Measurements from ENCODE around the gene PVALEF.

Gene PVALEF

DNA sequence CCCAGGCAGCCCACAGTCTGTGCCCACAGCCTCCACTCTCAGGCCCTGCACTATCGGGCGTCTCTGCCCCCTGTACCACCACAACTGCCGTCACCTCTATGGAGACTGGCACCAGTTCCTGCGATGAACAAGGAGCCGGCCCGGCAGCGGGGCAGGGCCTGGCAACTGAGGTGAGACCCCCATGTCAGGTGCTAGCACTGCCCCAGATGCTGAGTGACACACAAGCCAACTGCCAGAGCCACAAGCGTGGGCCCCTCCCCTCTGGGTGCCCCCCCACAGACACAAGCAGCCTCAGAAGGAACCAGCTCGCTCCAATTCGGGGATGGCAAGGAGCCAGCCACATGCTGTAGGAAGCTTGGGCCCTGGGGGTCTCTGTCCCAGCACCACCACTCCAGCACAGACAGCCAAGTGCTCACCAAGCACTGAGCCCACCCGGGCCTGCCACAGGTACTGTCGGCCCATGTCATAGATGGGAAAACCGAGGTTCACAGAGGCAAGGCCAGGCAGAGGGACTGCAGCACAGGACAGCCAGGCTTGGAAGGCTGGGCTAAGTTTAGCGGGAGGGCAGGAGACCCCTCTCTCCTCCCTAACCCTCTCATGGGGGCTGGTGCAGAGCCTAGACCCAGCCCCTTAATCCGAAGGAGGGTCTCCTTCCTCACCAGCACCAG lies 1.5 kb upstream of the PVALEF start:
- DNase-seq, result no peak

DNA sequence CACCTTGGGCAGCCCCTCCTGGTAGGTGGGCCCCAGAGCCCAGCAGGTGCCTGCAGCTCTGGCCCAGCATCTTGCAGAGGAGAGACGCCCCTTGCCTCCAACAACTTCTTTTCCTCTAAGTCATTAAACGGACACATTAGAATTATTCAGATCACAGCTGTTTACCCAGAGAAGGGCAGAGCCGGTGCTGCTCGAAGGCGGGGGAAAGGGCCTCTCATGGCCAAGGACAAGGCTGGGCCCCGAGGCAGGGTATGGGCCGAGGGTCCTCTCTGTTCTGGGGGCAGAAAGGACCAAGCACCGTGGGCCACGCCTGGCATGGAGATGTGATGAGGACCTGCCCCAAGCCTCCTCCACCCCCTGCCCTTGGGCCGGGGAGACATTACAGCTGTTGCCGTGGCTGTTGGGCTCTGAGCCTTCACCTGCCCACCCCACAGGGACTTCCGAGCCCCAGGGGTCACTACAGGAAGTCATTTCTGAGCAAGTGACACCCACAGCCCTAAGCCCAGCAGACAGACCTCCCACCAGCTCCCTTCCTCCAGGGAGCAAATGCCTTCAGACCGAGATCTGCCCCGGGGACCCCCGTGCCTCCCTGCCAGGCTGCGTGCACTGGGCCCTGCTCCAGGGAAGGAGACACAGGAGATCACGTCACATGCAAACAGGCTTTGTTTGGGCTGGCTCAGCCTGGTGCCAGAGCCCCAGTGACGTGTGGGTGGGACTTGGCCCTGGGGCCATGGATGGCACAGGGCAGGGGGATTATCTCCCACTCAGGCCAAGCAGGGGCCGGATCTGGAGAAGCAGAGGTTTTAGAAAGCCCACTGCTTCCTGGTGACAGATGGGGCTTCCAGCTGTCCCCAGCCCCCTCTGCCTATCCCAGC lies 699 bp upstream of the PVALEF start:
- no peak for DNase-seq

- no peak for DNase-seq
These were observed 756 bp downstream of the PVALEF start, which contains the start of gene AATK for GRCh38 chr17:81166033-81166492. AATK (minus strand) TSS chr17:81166221; CDS start chr17:81165992, 229 bp downstream.

DNA sequence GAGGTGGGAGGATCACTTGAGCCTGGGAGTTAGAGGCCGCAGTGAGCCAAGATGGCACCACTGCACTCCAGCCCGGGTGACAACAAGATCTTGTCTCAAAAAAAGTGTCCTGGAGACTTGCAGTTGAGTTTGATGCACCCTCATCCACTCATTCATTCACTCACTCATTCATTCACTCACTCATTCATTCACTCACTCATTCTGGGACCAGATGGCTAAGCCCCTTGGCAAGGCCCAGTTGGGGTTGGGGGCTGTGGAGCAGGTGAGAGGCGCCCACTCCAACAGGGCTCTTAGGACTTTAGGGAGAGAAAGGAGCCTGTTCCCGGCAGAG lies 1.9 kb downstream of the PVALEF start:
- no peak for DNase-seq

GRCh38 chr17:81167638-81168037 lies 2.3 kb downstream of the PVALEF start:
- DNase-seq, result no peak

DNA sequence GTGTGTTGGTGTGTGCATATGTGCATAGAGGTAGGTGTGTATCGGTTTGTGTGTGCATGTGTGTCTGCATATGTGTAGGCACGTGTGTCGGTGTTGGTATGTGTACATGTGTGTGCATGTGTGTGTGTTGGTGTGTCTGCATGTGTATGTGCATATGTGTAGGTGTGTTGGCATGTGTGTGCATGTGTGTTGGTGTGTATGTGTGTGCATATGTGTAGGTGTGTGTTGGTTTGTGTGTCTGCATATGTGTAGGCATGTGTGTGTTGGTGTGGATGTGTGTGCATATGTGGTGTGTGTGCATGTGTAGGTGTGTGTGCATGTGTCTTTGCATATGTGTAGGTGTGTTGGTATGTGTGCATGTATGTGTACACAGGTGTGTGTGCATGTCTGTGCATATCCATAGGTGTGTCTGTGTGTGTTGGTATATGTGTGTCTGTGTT lies 4.6 kb downstream of the PVALEF start:
- DNase-seq, result no peak

- DNase-seq, result no peak
These were observed 5.6 kb downstream of the PVALEF start for GRCh38 chr17:81170727-81171494.

- DNase-seq, result no peak
These were observed 6.6 kb downstream of the PVALEF start for GRCh38 chr17:81171941-81172340.

- no peak for DNase-seq
These were observed 7.9 kb downstream of the PVALEF start for GRCh38 chr17:81173052-81173761.

DNA sequence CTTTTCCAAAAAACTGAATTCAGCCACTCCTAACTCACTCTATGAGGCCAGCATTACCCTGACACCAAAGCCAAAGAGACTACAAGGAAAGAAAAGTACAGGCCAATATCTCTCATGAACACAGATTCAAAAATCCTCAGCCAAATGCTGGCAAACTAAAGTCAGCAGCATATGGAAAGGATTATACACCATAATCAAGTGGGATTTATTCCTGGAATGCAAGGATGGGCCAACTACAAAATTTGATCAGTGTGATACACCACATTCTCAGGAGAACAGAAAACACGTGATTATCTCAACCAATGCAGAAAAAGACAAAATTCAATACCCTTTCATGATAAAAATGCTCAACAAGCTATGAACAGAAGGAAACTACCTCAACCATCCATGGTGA lies 8.5 kb downstream of the PVALEF start:
- no peak for DNase-seq

DNA sequence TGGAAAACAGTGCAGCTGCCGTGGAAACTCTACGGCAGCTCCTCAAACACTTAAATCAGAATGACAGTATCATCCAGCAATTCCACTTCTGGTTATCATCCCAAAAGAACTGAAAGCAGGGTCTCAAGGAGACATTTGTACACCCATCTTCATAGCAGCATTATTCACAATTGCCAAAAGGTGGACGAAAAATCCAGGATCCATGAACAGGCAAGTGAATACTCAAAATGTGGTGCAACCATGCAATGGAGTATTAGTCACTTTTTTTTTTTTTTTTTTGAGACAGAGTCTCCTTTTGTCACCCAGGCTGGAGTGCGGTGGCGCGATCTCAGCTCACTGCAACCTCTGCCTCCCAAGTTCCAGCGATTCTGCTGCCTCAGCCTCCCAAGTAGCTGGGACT lies 11.4 kb downstream of the PVALEF start:
- DNase-seq, result no peak

- no peak for DNase-seq
These were observed 13.1 kb downstream of the PVALEF start for GRCh38 chr17:81178136-81179091.

GRCh38 chr17:81179220-81179619 lies 13.9 kb downstream of the PVALEF start:
- no peak for DNase-seq

GRCh38 chr17:81179861-81180260 lies 14.6 kb downstream of the PVALEF start:
- DNase-seq, result no peak

DNA sequence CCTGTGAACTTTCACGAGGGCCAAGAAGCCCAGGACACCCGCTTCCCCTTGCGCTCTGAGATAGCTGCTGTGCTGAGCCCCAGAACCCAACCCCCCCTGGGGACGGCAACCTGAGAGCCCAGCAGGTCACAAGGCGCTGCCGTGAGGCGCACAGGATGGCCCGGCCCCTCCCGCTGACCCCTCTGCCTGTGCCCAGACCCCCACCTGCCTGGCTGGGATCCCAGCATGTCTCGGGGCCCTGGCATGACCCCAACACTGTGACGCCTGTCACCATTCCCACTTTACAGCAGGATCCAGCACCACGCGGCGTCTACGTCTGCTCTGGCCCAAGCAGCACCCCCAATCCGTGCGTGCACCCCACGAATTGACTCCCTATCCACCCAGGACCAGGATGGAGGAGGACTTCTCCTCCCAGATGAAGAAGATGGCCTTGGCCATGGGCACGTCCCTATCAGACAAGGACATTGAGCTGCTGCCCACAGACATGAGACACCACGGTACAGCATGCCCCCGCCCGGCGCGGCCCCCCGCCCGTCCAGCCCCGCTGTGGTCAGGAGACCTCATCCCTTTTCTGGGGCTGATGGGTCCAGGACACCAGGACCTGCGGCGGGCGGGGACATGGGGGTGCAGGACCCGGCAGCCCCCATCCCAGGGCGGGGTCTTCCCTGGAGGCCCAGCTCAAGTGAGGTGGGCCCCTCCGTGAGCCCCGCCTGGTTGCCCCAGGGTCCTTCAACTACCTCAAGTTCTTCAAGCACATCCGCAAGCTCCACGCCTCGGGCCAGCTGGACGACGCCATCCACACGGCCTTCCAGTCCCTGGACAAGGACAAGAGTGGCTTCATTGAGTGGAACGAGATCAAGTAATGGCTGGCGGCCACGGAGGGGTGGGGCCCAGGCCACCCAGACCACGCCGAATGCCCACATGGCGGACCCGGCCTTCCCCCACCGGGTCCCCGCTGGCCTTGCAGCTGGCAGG lies 15.8 kb downstream of the PVALEF start:
- DNase-seq, result no peak

DNA sequence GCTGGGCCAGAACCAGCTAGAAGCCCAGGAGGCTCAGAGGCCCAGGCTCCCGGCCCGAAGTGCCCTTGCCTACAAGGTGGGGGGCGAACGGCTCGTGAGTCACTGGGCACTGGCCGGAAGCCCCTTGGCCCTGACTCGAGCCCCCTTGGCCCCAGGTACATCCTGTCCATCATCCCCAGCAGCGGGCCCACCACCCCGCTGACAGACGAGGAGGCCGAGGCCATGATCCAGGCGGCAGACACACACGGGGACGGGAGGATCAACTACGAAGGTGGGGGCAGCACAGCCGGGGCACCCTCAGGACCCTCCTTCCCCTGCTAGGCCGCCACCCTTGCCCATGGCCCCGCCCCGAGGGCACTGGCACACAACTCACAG lies 16.5 kb downstream of the PVALEF start:
- no peak for DNase-seq

- DNase-seq, result no peak
These were observed 17.3 kb downstream of the PVALEF start for GRCh38 chr17:81182596-81182995.

GRCh38 chr17:81183316-81183715 lies 18.0 kb downstream of the PVALEF start:
- DNase-seq, result no peak

GRCh38 chr17:81183807-81184206 lies 18.5 kb downstream of the PVALEF start:
- no peak for DNase-seq

GRCh38 chr17:81184555-81184954 lies 19.2 kb downstream of the PVALEF start:
- no peak for DNase-seq

Measured in activated T-cell treated with anti-CD3 and anti-CD28 coated beads, Interleukin-2, amount 50 U/mL, for 48 hours (primary cell).